Measurements from ENCODE around the gene FAM13A.
"Not testable (repeated sequence)": the region's sequence is repeated elsewhere in the genome, so short reads cannot be mapped to it uniquely, and the experiment has no call there.

DNA sequence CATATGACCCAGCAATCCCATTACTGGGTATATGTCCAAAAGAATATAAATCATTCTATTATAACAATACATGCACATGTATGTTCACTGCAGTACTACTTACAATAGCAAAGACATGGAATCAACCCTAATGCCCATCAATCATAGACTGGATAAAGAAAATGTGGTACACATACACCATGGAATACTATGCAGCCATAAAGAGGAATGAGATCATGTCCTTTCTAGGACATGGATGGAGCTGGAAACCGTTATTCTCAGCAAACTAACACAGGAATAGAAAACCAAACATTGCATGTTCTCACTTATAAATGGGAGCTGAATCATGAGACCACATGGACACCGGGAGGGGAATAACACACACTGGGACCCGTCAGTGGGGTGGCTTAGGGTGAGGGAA is 152.7 kb downstream of the FAM13A start:
- TF ChIP-seq POLR2A (conservative IDR thresholded peaks at IDR 0.05); HCFC1 (IDR thresholded peaks at IDR 0.05; ENCODE audit: low read depth, low read length); TBP (optimal IDR thresholded peaks at IDR 0.05; ENCODE audit: low read depth, low read length); DACH1 (IDR thresholded peaks at IDR 0.05; ENCODE audit: partially characterized antibody); STAT5B (CRISPR knock-in tag; IDR thresholded peaks at IDR 0.05); TFAM (CRISPR knock-in tag; conservative IDR thresholded peaks at IDR 0.05): not testable (repeated sequence)
- TF ChIP-seq, protein P1, sequence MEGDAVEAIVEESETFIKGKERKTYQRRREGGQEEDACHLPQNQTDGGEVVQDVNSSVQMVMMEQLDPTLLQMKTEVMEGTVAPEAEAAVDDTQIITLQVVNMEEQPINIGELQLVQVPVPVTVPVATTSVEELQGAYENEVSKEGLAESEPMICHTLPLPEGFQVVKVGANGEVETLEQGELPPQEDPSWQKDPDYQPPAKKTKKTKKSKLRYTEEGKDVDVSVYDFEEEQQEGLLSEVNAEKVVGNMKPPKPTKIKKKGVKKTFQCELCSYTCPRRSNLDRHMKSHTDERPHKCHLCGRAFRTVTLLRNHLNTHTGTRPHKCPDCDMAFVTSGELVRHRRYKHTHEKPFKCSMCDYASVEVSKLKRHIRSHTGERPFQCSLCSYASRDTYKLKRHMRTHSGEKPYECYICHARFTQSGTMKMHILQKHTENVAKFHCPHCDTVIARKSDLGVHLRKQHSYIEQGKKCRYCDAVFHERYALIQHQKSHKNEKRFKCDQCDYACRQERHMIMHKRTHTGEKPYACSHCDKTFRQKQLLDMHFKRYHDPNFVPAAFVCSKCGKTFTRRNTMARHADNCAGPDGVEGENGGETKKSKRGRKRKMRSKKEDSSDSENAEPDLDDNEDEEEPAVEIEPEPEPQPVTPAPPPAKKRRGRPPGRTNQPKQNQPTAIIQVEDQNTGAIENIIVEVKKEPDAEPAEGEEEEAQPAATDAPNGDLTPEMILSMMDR (IDR thresholded peaks at IDR 0.05 in 2 of 3, conservative IDR thresholded peaks at IDR 0.05 in 1 of 3; ENCODE audit: insufficient read depth in 2 of 3, low read depth in 1 of 3, low read length in 3 of 3) = not testable (repeated sequence)
- TF ChIP-seq, protein P2, sequence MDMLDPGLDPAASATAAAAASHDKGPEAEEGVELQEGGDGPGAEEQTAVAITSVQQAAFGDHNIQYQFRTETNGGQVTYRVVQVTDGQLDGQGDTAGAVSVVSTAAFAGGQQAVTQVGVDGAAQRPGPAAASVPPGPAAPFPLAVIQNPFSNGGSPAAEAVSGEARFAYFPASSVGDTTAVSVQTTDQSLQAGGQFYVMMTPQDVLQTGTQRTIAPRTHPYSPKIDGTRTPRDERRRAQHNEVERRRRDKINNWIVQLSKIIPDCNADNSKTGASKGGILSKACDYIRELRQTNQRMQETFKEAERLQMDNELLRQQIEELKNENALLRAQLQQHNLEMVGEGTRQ (CRISPR knock-in tag; IDR thresholded peaks at IDR 0.05) = not testable (repeated sequence)

All from K562 (cell line).